ENCODE data around the gene CRB2. TPM values are rescaled to one million over a fixed set of nuclear protein-coding genes. Genes with fewer than 3 reads are reported as not detected.
A peak's percentile ranks its signal among the peaks of the same experiment; 100 is the strongest.
"Not testable (repeated sequence)": the region's sequence is repeated elsewhere in the genome, so short reads cannot be mapped to it uniquely, and the experiment has no call there.

The CRB2 gene
- total RNA-seq, 5 donors from 2014 or later (not counting 1 experiment from before 2014, with no cell fraction given), result 0.09 to 0.20 TPM; not detected in 3

DNA sequence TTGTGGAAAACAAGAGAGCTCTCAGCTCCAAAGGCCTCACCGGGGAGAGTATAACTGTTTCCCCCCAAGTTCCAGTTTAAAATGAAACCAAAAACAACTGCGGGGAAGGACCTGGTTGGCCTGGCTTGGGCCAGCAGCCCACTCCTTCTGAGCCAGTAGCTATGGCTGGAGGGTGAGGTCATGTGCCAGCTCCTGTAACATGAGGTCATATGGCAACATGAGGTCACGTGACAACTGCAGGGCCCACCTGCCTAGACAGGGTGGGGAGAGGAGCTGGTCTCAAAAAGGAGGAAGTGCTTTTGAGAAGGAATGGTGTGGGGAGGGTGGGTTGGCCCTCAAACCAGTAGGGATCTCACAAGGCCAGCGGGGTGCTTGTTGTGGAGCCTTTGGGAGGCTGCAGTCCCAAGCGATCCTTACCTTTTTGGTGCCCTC lies 29.3 kb upstream of the CRB2 start:
- H3K27ac ChIP-seq (ENCODE audit: low read length), result no peak overlapping the region
- CTCF ChIA-PET, result interaction anchor here in 1 of 2 donors (0.6 kb wide), 2 partner anchors 43 to 1001 kb away, joined by 4 read pairs; no protein-coding TSS in a partner anchor

GRCh38 chr9:123327697-123328100 lies 28.3 kb upstream of the CRB2 start:
- Histone ChIP-seq H3K27me3 (replicated peaks in 1 of 2; ENCODE audit: control insufficient read depth in 2 of 2, extremely low read depth in 1 of 2, insufficient read depth in 2 of 2, low read length in 1 of 2) (no peaks in the 10 kb centered on the region), H3K27ac (ENCODE audit: low read length) (no peak overlapping the region), H3K4me3 (ENCODE audit: control insufficient read depth in 1 of 2, extremely low read depth in 1 of 2, low read length in 1 of 2) (no peak overlapping the region), H3K4me1 (ENCODE audit: control insufficient read depth in 1 of 2, extremely low read depth in 1 of 2, insufficient read depth in 2 of 2, low read length in 2 of 2) (peaks cover 3 to 25% of the 10 kb centered on the region in 2 experiments), H3K36me3 (ENCODE audit: control insufficient read depth in 2 of 2, extremely low read depth in 1 of 2, insufficient read depth in 1 of 2, low read length in 1 of 2) (no peaks in the 10 kb centered on the region), H3K9me3 (no peaks in the 10 kb centered on the region)
- ChIA-PET CTCF (no interaction called here), POLR2A (no interaction called here)
- Mint-ChIP-seq H3K27ac (no peak overlapping the region), H3K4me3 (no peak overlapping the region), H3K9me3 (no peaks in the 10 kb centered on the region), H3K27me3 (no peaks in the 10 kb centered on the region), H3K4me1 (peaks cover 17 to 32% (median 18%) of the 10 kb centered on the region in 3 donors), H3K36me3 (no peaks in the 10 kb centered on the region)
- ATAC-seq (replicated peaks in 1 of 4), result no peak
- WGBS (ENCODE audit: insufficient coverage), result 95% methylated on average over 7 of the region's 8 CpGs
- DNase-seq, result no peak

More for the DNA sequence above, 29.3 kb upstream of the CRB2 start:
- H3K27me3 ChIP-seq (replicated peaks in 1 of 2; ENCODE audit: control insufficient read depth in 2 of 2, extremely low read depth in 1 of 2, insufficient read depth in 2 of 2, low read length in 1 of 2), result no peaks in the 10 kb centered on the region
- DNase-seq (peak in 1 of 35 experiments; percentile 26), ATAC-seq (replicated peaks in 1 of 4) (no peak)
- no peaks in the 10 kb centered on the region for H3K9me3 ChIP-seq
- H3K36me3 Mint-ChIP-seq, result no peaks in the 10 kb centered on the region
- WGBS (ENCODE audit: insufficient coverage), result 65% methylated on average over 2 of the region's 5 CpGs
- no peaks in the 10 kb centered on the region for H3K27me3 Mint-ChIP-seq
- POLR2A ChIA-PET, result no interaction called here
- H3K36me3 ChIP-seq (ENCODE audit: control insufficient read depth in 2 of 2, extremely low read depth in 1 of 2, insufficient read depth in 1 of 2, low read length in 1 of 2), result no peaks in the 10 kb centered on the region
- no peak overlapping the region for H3K4me3 Mint-ChIP-seq
- H3K4me1 ChIP-seq (ENCODE audit: control insufficient read depth in 1 of 2, extremely low read depth in 1 of 2, insufficient read depth in 2 of 2, low read length in 2 of 2), result peaks cover 12 to 35% of the 10 kb centered on the region in 2 experiments
- H3K27ac Mint-ChIP-seq, result no peak overlapping the region
- no peak overlapping the region for H3K4me3 ChIP-seq (ENCODE audit: control insufficient read depth in 1 of 2, extremely low read depth in 1 of 2, low read length in 1 of 2)
- H3K4me1 Mint-ChIP-seq, result peaks cover 27 to 42% (median 28%) of the 10 kb centered on the region in 3 donors
- H3K9me3 Mint-ChIP-seq, result no peaks in the 10 kb centered on the region

- 75% methylated on average over 5 of the region's 6 CpGs for WGBS (ENCODE audit: insufficient coverage)
- Histone ChIP-seq H3K27ac (ENCODE audit: low read length) (no peak overlapping the region), H3K9me3 (no peaks in the 10 kb centered on the region), H3K27me3 (replicated peaks in 1 of 2; ENCODE audit: control insufficient read depth in 2 of 2, extremely low read depth in 1 of 2, insufficient read depth in 2 of 2, low read length in 1 of 2) (no peaks in the 10 kb centered on the region), H3K36me3 (ENCODE audit: control insufficient read depth in 2 of 2, extremely low read depth in 1 of 2, insufficient read depth in 1 of 2, low read length in 1 of 2) (no peaks in the 10 kb centered on the region), H3K4me1 (ENCODE audit: control insufficient read depth in 1 of 2, extremely low read depth in 1 of 2, insufficient read depth in 2 of 2, low read length in 2 of 2) (peaks cover 0 to 9% of the 10 kb centered on the region in 2 experiments), H3K4me3 (ENCODE audit: control insufficient read depth in 1 of 2, extremely low read depth in 1 of 2, low read length in 1 of 2) (no peak overlapping the region)
- Mint-ChIP-seq H3K4me3 (no peak overlapping the region), H3K36me3 (no peaks in the 10 kb centered on the region), H3K4me1 (peaks cover 5 to 20% (median 6%) of the 10 kb centered on the region in 3 donors), H3K9me3 (no peaks in the 10 kb centered on the region), H3K27ac (no peak overlapping the region), H3K27me3 (no peaks in the 10 kb centered on the region)
- ATAC-seq (replicated peaks in 1 of 4) (no peak), DNase-seq (no peak)
- ChIA-PET POLR2A (no interaction called here), CTCF (no interaction called here)
These were observed 26.6 kb upstream of the CRB2 start for GRCh38 chr9:123329329-123329955.

DNA sequence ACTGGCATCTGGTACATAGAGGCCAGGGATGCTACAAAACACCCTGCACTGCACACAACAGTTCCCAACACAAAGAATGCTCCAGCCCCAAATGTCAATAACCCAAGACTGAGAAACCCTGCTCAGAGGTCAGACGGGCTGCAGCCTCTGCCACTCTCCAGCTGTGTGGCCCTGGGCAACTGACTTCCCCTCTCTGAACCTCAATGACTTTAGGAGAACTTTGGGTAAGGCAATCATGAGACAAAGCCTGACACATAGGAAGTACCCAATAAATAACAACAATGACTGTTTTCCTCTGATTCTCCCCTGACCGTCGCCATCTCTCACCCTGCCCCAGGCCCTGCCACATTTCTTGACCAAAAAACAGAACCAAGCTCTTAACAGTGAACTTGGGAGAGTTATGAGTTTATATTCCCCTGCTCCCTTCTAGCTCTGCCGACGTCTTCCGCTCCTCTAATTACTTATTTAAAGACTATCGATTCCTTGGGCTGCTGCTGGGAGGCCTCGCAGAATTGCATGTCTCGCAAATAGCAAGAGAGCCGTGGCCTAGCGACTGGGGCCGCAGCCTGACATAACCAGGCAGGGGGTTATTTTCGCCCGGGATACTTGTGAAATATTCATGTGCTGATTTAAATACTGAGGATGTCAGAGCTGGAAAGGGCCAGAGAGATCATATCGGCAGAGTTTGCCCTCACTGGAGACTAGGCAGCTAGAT lies 24.5 kb upstream of the CRB2 start:
- 97% methylated on average over 6 of the region's 15 CpGs for WGBS (ENCODE audit: insufficient coverage)
- H3K9me3 ChIP-seq, result no peaks in the 10 kb centered on the region
- Mint-ChIP-seq H3K9me3 (no peaks in the 10 kb centered on the region), H3K27ac (no peak overlapping the region), H3K4me3 (no peak overlapping the region), H3K4me1 (peaks cover under 1 to 18% (median 6%) of the 10 kb centered on the region in 3 donors), H3K36me3 (no peaks in the 10 kb centered on the region), H3K27me3 (no peaks in the 10 kb centered on the region)
- no peak overlapping the region for H3K27ac ChIP-seq (ENCODE audit: low read length)
- H3K27me3 ChIP-seq (replicated peaks in 1 of 2; ENCODE audit: control insufficient read depth in 2 of 2, extremely low read depth in 1 of 2, insufficient read depth in 2 of 2, low read length in 1 of 2), result no peaks in the 10 kb centered on the region
- H3K4me1 ChIP-seq (ENCODE audit: control insufficient read depth in 1 of 2, extremely low read depth in 1 of 2, insufficient read depth in 2 of 2, low read length in 2 of 2), result peaks cover 0 to 7% of the 10 kb centered on the region in 2 experiments
- no peak overlapping the region for H3K4me3 ChIP-seq (ENCODE audit: control insufficient read depth in 1 of 2, extremely low read depth in 1 of 2, low read length in 1 of 2)
- POLR2A ChIA-PET, result no interaction called here
- CTCF ChIA-PET, result no interaction called here
- no peaks in the 10 kb centered on the region for H3K36me3 ChIP-seq (ENCODE audit: control insufficient read depth in 2 of 2, extremely low read depth in 1 of 2, insufficient read depth in 1 of 2, low read length in 1 of 2)
- no peak for ATAC-seq (replicated peaks in 1 of 4)
- no peak for DNase-seq

DNA sequence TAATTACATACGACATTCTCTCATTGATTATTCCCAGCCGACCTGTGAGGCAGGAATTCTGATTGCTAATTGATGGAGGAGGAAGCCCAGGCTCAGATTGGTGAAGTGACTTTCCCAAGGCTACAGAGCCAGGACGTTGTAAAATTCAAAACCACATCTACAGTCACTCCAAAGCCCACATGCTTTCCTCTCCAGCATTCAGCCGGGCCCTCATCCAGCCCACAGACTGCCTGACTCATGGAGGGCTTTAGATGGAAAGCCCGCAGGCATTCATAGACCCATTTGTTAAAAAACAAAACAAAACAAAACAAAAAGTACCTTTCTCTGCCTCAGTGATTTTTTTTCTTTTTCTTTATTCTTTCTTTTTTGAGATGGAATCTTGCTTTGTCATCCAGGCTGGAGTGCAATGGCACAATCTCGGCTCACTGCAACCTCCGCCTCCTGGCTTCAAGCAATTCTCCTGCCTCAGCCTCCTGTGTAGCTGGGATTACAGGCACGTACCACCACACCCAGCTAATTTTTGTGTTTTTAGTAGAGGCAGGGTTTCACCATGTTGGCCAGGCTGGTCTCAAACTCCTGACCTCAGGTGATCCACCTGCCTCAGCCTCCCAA lies 22.8 kb upstream of the CRB2 start:
- ATAC-seq (replicated peaks in 1 of 4); H3K36me3 ChIP-seq (ENCODE audit: control insufficient read depth in 2 of 2, extremely low read depth in 1 of 2, insufficient read depth in 1 of 2, low read length in 1 of 2); DNase-seq; H3K4me1 ChIP-seq (ENCODE audit: control insufficient read depth in 1 of 2, extremely low read depth in 1 of 2, insufficient read depth in 2 of 2, low read length in 2 of 2); H3K27ac Mint-ChIP-seq; H3K27ac ChIP-seq (ENCODE audit: low read length); H3K27me3 ChIP-seq (replicated peaks in 1 of 2; ENCODE audit: control insufficient read depth in 2 of 2, extremely low read depth in 1 of 2, insufficient read depth in 2 of 2, low read length in 1 of 2); H3K27me3 Mint-ChIP-seq; H3K9me3 ChIP-seq; H3K36me3 Mint-ChIP-seq; CTCF ChIA-PET; H3K4me3 ChIP-seq (ENCODE audit: control insufficient read depth in 1 of 2, extremely low read depth in 1 of 2, low read length in 1 of 2); POLR2A ChIA-PET; H3K9me3 Mint-ChIP-seq; H3K4me3 Mint-ChIP-seq: not testable (repeated sequence)
- H3K4me1 Mint-ChIP-seq, result peaks cover 0 to 18% (median 6%) of the 10 kb centered on the region in 3 donors
- 15% methylated on average over 2 of the region's 8 CpGs for WGBS (ENCODE audit: insufficient coverage)

GRCh38 chr9:123334639-123335038 lies 21.4 kb upstream of the CRB2 start:
- ChIA-PET CTCF (no interaction called here), POLR2A (interaction anchor here in 1 of 2 donors (0.6 kb wide), 1 partner anchor 1071 kb away, joined by 3 read pairs; no protein-coding TSS in a partner anchor)
- Histone ChIP-seq H3K4me1 (ENCODE audit: control insufficient read depth in 1 of 2, extremely low read depth in 1 of 2, insufficient read depth in 2 of 2, low read length in 2 of 2) (peaks cover 6 to 15% of the 10 kb centered on the region in 2 experiments), H3K4me3 (ENCODE audit: control insufficient read depth in 1 of 2, extremely low read depth in 1 of 2, low read length in 1 of 2) (no peak overlapping the region), H3K27ac (ENCODE audit: low read length) (no peak overlapping the region), H3K27me3 (replicated peaks in 1 of 2; ENCODE audit: control insufficient read depth in 2 of 2, extremely low read depth in 1 of 2, insufficient read depth in 2 of 2, low read length in 1 of 2) (no peaks in the 10 kb centered on the region), H3K9me3 (no peaks in the 10 kb centered on the region), H3K36me3 (ENCODE audit: control insufficient read depth in 2 of 2, extremely low read depth in 1 of 2, insufficient read depth in 1 of 2, low read length in 1 of 2) (no peaks in the 10 kb centered on the region)
- no peak overlapping the region for H3K27ac Mint-ChIP-seq
- H3K4me1 Mint-ChIP-seq, result peaks cover 12 to 26% (median 15%) of the 10 kb centered on the region in 3 donors
- no peaks in the 10 kb centered on the region for H3K27me3 Mint-ChIP-seq
- H3K4me3 Mint-ChIP-seq, result no peak overlapping the region
- H3K36me3 Mint-ChIP-seq, result no peaks in the 10 kb centered on the region
- H3K9me3 Mint-ChIP-seq, result no peaks in the 10 kb centered on the region
- no peak for DNase-seq
- no peak for ATAC-seq (replicated peaks in 1 of 4)
- WGBS (ENCODE audit: insufficient coverage), result 92% methylated on average over 2 of the region's 3 CpGs

Measured in T-cell (primary cell).